NCI-H1048 (cell line): Measurements from ENCODE around the gene USE1.

Experiments
- DNase-seq: peaks from one replicate; lab custom pipeline; 2025; lab: John Stamatoyannopoulos, UW

Gene USE1

GRCh38 chr19:17205237-17206140, 9.7 kb upstream of the USE1 start:
- no peak for DNase-seq

DNA sequence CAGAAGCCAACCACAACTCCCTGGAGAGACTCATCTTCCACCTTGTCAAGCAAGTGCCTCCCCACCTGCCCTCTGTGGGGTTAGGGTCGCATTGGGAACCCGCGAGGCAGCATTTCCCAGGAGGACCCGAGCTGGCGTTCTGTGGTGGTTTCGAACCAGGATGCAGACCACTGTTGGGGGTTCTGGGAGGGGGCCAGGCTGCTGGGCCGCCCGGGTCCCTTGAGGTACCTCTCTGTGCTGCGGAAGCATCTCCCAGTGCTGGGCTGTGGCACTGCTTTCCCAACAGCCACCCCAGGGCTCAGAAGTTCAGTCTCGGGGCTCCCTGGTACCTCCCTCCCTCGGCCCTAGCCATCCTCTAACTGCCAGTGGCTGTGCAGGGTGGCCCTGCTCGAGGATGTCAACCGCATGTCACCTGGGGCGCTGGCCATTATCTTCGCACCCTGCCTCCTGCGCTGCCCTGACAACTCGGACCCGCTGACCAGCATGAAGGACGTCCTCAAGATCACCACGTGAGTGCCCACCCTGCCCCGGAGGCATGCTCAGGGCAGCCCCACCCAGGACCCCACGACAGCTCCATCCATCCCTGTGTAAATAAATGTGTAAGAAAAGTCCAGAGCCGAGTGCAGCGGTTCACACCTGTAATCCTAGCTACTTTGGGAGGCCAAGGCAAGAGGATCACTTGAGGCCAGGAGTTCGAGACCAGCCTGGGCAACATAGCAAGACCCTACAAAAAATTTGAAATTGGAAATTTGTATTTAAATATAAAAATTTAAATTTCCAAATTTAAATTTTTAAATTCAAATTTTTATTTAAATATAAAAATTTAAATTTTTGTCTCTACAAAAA, 8.2 kb upstream of the USE1 start:
- DNase-seq: no peak

DNA sequence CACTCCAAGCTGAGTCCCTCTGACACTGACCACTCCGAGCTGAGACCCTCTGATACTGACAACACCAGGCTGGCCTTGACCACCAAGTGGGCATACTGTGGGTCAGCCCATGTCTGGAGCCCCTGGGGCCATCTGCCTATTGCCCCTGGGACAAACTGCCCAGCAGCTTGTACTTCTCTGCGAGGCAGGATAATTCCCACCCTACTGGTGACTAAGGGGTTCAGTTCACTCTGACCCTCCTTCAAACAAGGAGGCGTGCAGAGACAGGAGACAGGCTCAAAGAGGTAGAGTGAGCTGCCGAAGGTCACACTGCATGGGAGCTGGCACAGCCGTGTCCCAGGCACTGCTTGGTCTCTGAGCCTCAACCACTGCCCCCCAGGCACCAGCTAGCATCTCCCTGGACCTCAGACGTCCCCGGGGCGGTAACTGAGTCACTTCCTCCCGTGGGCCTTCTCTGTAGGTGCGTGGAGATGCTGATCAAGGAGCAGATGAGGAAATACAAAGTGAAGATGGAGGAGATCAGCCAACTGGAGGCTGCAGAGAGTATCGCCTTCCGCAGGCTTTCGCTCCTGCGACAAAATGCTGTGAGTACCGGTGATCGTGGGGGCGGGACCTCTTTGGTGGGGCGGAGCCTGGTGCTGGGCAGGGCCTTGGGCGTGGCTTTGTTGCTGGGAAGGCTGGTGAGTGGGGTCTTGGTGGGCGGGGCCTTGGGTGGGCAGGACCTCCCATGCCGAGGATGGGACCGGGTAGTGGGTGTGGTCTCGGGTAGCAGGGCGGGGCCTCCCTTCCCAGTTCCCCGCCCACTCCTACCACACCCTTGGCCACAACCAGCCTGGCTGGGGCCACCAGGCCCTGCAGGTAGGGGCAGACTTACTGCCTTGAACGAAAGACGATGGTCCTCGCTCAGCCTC, 5.8 kb upstream of the USE1 start:
- DNase-seq: peak; percentile 83

DNA sequence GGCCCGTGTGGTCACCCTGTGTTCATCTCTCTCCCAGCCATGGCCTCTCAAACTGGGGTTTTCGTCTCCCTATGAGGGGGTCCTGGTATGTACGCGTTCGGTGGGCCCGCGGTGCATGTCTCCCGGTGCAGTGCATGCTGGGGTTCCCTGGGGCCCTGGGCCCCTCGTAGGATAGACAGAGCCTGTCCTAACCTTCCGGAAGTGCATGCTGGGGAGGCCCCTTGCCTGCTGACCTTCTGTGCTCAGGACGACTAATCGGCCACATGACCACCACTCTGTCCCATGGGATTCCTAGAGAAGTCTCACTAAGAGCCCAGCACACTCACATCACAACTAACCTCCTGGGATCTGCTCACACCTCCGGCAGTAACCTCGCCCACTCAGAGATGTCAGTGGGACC, 4.9 kb upstream of the USE1 start:
- no peak for DNase-seq

DNA sequence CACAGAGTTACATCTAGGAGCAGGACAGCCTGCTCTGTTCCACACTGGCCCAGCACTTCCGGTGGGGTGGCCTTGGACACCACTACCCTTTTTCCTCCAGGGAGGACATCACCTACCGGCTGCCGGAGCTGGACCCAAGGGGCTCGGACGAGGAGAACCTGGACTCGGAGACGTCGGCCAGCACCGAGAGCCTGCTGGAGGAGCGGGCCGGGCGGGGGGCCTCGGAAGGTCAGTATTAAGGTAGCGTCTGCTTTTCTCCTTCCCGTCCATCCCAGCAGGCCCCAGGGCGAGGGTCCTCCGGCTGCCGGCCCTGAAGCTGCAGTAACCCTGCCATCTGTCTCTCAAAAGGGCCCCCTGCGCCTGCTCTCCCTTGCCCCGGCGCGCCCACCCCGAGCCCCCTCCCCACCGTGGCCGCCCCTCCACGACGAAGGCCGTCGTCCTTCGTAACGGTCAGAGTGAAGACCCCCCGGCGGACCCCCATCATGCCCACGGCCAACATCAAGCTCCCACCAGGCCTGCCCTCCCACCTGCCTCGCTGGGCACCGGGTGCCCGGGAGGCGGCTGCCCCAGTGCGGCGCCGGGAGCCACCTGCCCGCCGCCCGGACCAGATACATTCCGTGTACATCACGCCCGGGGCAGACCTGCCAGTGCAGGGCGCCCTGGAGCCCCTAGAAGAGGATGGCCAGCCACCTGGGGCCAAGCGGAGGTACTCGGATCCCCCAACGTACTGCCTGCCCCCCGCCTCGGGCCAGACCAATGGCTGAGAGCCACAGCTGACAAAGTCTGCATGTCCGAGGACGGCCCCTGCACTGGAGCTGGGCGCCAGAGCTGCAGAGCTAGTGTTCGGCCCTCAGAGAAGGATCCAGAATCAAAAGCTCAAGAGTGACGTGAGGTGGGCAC, 3.4 kb upstream of the USE1 start:
- DNase-seq: no peak

GRCh38 chr19:17213334-17213733, 1.8 kb upstream of the USE1 start:
- DNase-seq: no peak

- no peak for DNase-seq
Observed at GRCh38 chr19:17214508-17215126, 540 bp upstream of the USE1 start.

- DNase-seq: no peak
Observed at GRCh38 chr19:17216058-17216670, 1.0 kb downstream of the USE1 start.

GRCh38 chr19:17219286-17219685, 4.1 kb downstream of the USE1 start:
- no peak for DNase-seq

DNA sequence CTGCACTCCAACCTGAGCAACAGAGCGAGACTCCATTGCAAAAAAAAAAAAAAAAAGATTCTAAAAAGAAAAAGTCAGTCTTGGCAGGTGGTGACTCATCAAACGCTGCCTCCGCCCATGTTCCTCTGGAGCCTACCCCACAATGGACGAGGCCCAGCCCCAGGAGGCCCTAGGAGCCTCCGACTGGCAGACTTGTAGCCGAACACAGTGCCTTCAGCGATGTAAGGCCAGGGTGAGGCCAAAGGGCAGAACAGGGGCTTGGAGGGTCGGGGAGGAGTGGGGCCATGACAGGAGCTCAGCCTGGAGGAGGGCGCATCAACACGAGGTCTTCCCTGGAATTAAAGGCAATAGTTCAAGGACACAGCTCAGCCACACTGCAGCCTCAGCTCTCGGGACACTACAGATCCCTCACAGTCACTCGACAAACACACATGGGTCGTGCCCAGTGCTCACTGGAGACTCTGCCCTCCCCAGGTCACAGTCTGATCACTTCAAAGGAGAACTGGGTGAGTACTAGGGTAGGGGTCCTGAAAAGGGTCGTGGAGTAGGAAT, 5.1 kb downstream of the USE1 start:
- no peak for DNase-seq

DNA sequence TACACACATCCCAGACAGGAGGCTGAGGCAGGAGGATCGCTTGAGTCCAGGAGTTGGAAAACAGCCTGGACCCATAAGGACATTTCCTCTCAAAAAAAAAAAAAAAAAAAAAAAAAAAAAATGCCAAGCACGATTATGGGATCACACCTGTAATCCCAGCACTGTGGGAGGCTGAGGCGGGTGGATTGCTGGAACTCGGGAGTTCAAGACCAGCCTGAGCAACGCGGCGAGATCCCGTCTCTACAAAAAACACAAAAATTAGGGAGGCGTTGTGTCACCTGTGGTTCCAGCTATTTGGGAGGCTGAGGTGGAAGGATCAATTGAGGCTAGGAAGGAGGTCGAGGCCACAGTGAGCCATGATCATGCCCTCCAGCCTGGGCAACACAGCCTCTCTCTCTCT, 9.9 kb downstream of the USE1 start:
- no peak for DNase-seq

DNA sequence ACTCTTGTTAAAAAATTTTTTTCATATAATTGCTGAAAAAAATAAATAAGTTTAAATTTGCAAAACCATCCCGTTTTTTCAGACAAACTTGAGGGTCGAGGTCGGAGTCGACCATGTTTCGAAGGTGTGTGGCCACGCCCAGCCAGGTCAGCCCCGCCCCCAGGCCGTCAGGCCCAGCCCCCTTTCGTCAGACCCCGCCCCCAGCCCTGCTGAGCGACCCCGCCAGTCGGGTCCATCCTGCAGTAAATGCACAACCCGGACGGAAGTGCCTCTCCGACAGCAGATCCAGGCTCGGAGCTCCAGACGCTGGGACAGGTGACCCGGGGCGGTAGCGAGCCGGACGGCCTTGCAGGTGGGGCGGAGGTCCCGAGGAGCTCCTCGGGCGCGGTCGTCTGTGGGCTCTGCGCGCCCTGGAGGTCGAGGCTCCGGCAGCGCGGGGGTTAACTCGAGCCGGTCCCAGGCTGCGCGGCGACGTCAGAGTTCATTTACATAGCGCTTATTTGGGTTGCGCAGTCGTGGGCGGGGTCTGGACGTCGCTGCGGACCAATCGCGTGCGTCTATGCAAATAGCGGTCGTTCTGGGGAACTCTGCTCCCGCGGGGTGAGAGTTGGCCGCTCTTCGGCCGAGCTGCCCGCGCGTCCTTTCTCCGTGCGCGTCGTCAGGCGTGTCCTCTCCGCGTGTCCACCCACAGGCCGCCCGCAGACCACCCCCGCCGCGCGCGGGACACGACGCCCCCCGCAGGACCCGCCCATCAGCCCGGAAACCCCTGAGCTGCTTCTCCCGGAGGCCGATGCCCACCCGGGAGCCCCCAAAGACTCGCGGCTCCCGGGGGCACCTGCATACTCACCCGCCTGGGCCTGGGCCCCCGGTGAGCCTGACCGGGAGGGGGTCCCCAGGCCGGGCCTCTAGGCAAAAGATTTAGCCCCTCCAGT, 11.1 kb downstream of the USE1 start, which contains the start of gene OCEL1:
Gene OCEL1 (plus strand): TSS at position 225 of the 932 bp plus-strand sequence. CDS start 22 bp downstream, at position 247.
- DNase-seq: peak; percentile 93

GRCh38 chr19:17227798-17228367, 12.7 kb downstream of the USE1 start:
- DNase-seq: no peak

DNA sequence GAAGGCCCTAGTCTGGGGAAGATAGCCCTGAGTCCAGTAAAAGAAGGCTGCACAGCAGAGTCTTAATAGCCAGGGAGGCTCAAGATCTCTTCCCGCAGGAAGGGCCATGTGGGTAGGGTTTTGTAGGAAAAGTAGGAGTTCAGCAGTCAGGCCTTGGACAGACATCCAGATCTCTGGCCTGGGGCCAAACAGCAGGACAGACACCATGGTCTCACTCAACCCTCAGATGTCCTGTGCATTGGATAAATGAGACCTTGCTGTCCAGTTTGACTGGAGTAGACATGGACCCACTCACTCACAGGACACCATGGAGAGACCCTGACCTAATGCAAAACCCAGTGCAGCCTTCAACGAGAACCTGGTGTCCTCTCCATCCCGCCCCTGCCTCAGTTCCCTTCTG, 14.7 kb downstream of the USE1 start:
- DNase-seq: no peak

DNA sequence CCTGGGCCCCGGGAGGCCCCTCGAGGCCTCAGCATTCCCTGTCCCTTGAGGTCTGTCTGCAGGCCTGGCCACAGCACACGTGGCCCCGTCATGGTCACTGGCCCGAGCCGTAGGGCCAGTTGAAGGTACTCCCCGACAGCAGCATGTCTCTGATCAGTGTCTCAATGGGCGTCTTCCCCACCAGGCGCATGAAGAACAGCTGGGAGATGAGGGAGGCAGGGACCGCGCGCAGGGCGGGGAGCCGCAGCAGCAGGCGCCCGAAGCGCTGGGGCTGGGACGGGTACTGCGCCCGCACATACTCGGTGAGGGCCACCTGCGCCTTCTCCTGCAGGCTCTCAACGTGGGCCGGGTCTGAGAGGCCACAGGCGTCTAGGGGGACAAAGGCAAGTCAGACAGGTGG, 17.1 kb downstream of the USE1 start:
- DNase-seq: no peak

GRCh38 chr19:17234911-17235299, 19.7 kb downstream of the USE1 start:
- DNase-seq: no peak

DNA sequence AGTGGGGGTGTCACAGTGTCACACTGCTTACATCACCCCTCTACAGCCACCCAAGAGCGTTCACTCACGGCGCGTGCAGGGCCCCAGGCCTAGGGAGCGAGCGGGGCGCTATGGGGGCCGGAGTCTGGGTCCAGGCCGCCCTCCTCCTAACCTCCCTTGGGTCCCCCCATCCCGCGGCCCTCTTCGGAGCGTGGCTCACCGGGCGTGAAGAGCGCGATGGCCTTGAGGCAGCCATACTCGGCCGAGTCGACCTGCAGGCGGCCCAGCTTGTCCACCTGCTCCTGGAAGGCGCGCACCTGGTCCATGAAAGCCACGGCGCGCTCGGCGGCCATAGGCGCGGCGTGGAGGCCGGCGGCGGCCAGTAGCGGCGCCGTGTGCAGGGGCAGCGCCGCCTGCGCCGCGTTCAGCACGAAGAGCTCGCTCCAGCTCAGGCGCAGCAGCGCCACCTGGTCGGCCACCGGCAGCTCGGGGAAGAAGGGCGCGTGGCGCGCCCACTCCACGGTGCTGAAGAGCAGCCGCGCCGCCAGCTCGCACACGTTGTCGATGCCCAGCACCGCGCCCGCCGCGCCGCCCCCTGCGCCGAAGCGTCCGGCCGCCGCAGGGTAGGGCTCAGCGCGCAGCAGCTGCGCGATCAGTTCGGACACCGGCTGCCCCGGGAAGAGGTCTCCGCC, 20.3 kb downstream of the USE1 start:
- DNase-seq: no peak
